IPS-15b (cell line): ENCODE data around the gene RBMX2.
"Not testable (repeated sequence)": the region's sequence is repeated elsewhere in the genome, so short reads cannot be mapped to it uniquely, and the experiment has no call there.

ENCODE experiments used
- H3K27me3 ChIP-seq: one replicate; pipeline ENCODE4 v1.6.1; 2013; ENCODE audit warnings: low read length; ENCODE audit not compliant: control insufficient read depth, insufficient read depth
- H3K36me3 ChIP-seq: one replicate; pipeline ENCODE4 v1.6.1; 2013; ENCODE audit warnings: low read length; ENCODE audit not compliant: control insufficient read depth, insufficient read depth
- H3K4me1 ChIP-seq: one replicate; pipeline ENCODE4 v1.6.1; 2013; ENCODE audit warnings: mild to moderate bottlenecking, low read length; ENCODE audit not compliant: control insufficient read depth, insufficient read depth
- H3K4me3 ChIP-seq: one replicate; pipeline ENCODE4 v1.5.1; 2013; ENCODE audit warnings: low read depth, low read length
- H3K9ac ChIP-seq: one replicate; pipeline ENCODE4 v1.6.1; 2013; ENCODE audit warnings: low read depth, mild to moderate bottlenecking, low read length
- H3K9me3 ChIP-seq: one replicate; pipeline ENCODE4 v1.6.1; 2013; ENCODE audit warnings: mild to moderate bottlenecking, low read length; ENCODE audit not compliant: control insufficient read depth, insufficient read depth

RBMX2 gene, protein sequence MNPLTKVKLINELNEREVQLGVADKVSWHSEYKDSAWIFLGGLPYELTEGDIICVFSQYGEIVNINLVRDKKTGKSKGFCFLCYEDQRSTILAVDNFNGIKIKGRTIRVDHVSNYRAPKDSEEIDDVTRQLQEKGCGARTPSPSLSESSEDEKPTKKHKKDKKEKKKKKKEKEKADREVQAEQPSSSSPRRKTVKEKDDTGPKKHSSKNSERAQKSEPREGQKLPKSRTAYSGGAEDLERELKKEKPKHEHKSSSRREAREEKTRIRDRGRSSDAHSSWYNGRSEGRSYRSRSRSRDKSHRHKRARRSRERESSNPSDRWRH

DNA sequence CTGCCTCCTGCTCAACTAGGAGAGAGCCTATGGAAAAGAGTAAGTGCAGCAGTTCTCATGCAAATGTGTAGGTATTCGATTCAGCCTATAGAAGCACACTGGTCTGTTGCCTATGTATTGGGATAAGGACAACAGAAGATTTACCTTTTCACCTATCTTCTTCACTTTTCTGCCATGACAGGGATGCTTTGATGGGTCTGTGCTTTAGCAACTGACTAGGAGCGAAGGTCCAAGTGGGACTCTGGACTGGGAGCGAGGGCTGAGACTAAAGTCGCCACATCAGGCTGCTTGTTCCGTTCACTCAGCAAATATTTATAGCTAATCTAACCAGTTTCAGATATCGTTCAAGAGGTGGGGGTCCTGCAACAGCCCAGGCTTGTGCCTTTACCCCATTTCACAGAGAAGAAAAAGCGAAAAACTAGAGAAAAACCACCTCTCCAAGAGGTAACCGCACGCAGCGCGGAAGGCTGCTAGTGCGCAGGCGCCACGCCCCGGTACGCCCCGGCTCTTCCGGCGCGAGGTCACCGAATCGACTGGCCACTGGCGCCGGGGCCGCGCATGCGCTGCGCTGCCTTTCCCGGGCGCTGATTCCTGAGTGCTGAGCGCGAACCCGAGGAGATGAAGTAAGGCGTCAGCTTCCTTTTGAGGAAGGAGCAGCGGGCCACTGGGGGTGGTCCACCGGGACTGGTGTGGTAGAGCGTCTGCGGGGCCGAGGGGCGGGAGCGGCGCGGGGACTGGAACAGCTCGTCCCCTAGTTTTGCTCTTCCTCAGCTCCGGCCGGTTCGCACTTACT lies at the start of gene RBMX2:
Gene RBMX2 (plus strand): TSS at position 573 of the 793 bp plus-strand sequence. CDS start 46 bp downstream, at position 619.
- Histone ChIP-seq H3K4me1 (no peaks in the 10 kb centered on the region), H3K4me3 (peak within 1 kb of the TSS; percentile 93), H3K9me3 (no peaks in the 10 kb centered on the region), H3K9ac (peak within 1 kb of the TSS; percentile 89), H3K27me3 (peaks cover 13% of the 10 kb centered on the region), H3K36me3 (peaks cover 11% of the 10 kb centered on the region)

DNA sequence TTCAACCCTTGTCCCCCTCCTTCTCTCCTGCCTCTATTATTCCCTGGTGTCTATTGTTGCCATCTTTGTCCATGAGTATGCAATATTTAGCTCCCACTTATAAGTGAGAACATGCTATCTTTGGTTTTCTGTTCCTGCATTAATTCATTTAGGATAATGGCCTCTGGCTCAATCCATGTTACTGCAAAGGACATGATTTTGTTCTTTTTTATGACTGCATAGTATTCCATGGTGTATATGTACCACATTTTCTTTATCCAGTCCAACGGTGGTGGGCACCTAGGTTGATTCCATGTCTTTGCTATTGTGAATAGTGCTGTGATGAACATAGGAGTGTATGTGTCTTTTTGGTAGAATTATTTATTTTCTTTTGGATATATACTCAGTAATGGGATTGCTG lies 49.7 kb upstream of the RBMX2 start:
- not testable (repeated sequence) for H3K9ac ChIP-seq, H3K4me3 ChIP-seq, H3K36me3 ChIP-seq, H3K9me3 ChIP-seq, H3K4me1 ChIP-seq, H3K27me3 ChIP-seq

DNA sequence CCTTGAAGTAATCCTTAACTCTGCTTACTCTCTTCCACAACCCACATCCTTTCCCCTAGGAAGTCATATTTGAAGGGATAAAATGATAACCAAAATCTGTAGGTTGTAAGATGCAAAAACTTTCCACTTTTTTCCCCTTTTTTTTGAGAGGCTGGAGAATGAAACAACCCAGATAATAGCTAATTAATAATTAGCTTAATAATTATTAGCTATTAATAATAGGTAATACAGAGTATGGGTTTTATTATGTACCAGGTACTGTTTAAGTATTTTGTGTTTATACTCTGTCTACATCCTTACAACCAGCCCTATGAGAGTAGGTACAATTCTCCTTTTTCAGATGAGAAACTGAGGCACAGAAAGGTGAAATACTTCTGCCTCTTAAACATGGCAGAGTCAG lies 25.7 kb upstream of the RBMX2 start:
- no peaks in the 10 kb centered on the region for H3K27me3 ChIP-seq

DNA sequence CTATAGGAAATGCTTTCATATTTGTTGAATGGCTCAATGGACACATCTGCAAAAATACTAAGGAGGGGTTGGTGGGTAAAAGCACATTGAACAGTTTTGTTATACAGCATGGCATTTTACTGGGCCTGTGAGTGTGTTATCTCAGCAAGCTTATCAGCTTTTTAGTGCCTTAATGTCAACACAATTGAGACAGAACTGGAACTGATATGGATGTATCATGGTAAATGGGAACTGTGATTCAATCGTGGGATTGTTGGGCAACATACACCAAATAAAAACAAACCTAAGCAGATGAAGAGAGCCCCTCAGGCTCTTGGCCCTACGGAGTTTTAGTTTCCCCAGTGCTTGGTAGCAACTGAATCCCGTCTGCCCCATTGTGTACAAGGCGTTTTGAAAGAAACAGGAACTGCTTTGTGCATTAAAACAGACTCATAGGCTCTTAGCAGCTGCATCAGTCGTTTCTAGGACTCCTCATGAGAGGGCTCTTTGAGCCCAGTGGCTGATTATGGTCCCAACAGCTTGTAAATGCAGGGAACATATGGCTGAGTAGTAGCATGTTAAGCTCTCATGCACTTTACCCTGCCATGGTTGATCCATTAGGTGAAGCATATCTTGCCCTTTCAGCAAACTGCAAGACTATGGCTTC lies 23.6 kb upstream of the RBMX2 start:
- Histone ChIP-seq H3K27me3 (no peaks in the 10 kb centered on the region), H3K9me3 (no peaks in the 10 kb centered on the region), H3K4me3 (no peak overlapping the region), H3K36me3 (no peaks in the 10 kb centered on the region), H3K9ac (no peak overlapping the region), H3K4me1 (no peaks in the 10 kb centered on the region)

More for the DNA sequence above, 25.7 kb upstream of the RBMX2 start:
- H3K36me3 ChIP-seq, result no peaks in the 10 kb centered on the region
- no peaks in the 10 kb centered on the region for H3K9me3 ChIP-seq
- no peak overlapping the region for H3K4me3 ChIP-seq
- no peak overlapping the region for H3K9ac ChIP-seq
- no peaks in the 10 kb centered on the region for H3K4me1 ChIP-seq

DNA sequence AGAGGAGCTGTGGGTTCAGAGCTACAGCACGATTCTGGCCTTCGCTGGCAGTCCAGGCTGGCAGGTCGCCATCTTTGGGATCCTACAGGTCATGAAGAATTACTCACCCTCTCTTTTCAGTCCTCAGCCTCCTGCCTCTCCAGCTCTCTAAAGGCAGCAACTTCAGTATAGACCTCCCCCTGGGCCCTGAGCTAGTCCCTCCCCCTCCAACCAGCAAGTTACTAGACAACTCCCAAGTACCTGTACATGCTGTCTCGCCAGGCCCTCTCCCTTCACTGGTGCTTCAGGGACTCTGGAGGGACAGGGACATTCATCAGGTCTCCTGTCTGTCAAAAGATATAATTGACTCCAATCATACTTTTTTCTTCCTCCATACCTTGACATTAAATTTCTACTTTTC lies 16.3 kb upstream of the RBMX2 start, which contains the start of gene GPR119:
Gene GPR119 (minus strand): TSS at position 155 of the 400 bp plus-strand sequence. CDS start 227 bp downstream, outside the sequence.
- no peaks in the 10 kb centered on the region for H3K9me3 ChIP-seq
- no peaks in the 10 kb centered on the region for H3K4me1 ChIP-seq
- no peak within 1 kb of the TSS for H3K9ac ChIP-seq

DNA sequence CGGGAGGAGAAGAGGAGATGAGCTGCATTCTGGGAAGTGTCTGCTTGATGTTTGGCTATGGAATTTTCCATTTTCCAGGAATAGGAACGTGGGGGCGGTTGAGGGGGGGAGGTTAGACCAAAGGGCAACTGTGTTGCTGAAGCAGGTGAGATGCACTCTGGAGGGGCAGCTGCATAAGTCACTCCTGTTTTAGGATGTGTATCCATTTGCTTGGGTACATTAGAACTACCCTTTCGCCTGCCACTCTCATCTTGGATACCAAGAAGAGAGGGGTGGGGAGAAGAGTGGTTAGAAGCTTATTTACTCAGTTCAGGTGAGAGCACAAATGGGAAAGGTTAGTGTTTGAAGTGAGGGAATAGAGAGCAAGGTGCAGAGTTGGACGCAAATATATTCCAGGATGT lies 15.4 kb upstream of the RBMX2 start:
- no peak overlapping the region for H3K4me3 ChIP-seq
- no peaks in the 10 kb centered on the region for H3K27me3 ChIP-seq
- H3K9ac ChIP-seq, result no peak overlapping the region
- no peaks in the 10 kb centered on the region for H3K9me3 ChIP-seq
- no peaks in the 10 kb centered on the region for H3K4me1 ChIP-seq
- no peaks in the 10 kb centered on the region for H3K36me3 ChIP-seq

More for the DNA sequence above, 16.3 kb upstream of the RBMX2 start, which contains the start of gene GPR119:
- no peaks in the 10 kb centered on the region for H3K27me3 ChIP-seq
- no peaks in the 10 kb centered on the region for H3K36me3 ChIP-seq
- H3K4me3 ChIP-seq, result no peak within 1 kb of the TSS

DNA sequence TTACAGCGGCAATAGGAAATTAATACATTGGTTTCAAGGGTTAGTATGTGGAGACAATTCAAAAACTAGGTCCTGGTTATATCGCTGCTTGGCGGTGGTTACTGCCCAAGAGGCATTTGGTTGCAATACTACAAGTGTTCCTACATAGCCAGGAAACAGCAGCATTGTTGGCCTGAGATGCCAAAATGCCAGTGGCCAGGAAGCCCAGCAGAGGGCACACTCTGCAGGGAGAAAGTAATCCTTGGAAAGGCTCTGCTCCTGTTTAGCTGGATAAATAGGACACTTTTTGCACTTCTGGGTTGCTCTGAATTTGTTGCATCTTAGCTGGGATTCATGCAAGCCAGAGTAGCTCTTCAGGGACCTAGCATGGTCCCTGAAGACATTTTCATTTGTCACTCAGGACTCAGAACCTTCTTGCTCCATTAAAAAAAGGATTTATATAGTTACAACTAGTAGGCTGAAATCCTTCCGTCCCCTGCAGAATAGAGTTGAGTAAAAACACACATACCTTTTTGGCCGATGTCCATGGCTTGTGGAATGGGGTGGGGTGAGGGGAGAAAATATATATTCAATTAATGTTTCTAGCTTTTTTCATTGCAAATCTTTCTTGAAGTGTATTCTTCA lies 8.2 kb upstream of the RBMX2 start:
- Histone ChIP-seq H3K36me3 (no peaks in the 10 kb centered on the region), H3K4me3 (no peak overlapping the region)

DNA sequence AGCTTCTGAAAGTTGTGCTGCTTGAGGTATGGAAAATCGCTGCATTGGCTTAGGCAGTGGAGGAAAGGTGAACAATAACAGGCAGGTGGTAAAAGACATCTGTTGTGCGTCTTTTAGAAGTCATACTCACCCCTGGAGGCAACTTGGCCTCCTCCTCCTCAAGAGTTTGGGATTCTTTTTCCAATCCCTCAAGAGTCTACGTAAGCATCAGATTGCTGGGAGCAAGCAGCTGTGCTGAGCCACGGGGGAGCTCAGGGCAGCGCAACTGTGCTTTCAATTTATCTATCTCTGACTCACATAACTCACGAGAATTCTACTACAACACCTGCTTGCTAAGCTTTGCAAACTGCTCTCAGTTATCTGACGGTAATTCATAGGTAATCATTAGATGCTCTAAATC lies 6.4 kb upstream of the RBMX2 start:
- Histone ChIP-seq H3K9ac (no peak overlapping the region), H3K4me1 (no peaks in the 10 kb centered on the region), H3K9me3 (no peaks in the 10 kb centered on the region), H3K36me3 (no peaks in the 10 kb centered on the region), H3K4me3 (no peak overlapping the region), H3K27me3 (peaks cover 14% of the 10 kb centered on the region)

More for the DNA sequence above, 8.2 kb upstream of the RBMX2 start:
- Histone ChIP-seq H3K9me3 (no peaks in the 10 kb centered on the region), H3K9ac (no peak overlapping the region), H3K4me1 (no peaks in the 10 kb centered on the region), H3K27me3 (peaks cover 3% of the 10 kb centered on the region)

DNA sequence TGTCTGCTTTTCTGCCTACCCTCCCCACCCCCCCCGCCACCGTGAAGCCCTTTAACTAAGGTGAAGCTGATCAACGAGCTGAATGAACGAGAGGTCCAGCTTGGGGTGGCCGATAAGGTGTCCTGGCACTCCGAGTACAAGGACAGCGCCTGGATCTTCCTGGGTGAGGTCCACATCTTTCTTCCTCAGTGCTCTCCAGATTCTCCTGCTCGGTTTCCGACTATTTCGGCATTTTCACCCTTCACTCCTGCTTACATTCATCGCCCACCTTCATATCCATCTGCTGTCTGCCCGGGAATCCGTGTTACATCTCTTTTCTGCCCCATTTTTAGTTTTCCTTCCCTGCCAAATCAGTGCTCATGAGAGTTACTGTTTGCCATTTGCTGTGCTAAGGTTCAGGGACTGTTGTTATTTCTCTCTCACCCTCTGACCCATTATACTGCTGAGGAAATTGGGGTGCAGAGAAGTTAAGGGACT lies 459 bp downstream of the RBMX2 start:
- H3K36me3 ChIP-seq, result peaks cover 11% of the 10 kb centered on the region
- peak overlapping the region; percentile 93 for H3K4me3 ChIP-seq
- peaks cover 11% of the 10 kb centered on the region for H3K27me3 ChIP-seq
- no peaks in the 10 kb centered on the region for H3K9me3 ChIP-seq
- no peaks in the 10 kb centered on the region for H3K4me1 ChIP-seq
- peak overlapping the region; percentile 89 for H3K9ac ChIP-seq

DNA sequence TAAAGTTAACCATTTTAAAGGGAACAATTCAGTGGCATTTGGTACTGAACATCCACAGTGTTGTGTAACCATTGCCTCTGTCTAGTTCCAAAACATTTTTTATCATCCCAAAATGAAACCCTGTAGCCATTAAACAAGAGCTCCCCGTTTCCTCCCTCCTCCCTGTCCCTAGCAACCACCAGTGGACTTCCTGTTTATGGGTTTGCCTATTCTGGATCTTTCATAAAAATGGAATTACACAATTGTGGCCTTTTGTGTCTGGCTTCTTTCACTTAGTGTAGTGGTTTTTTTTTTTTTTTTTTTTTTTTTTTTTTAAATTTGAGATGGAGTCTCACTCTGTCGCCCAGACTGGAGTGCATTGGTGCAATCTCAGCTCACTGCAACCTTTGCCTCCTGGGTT lies 11.6 kb downstream of the RBMX2 start:
- Histone ChIP-seq H3K27me3 (no peaks in the 10 kb centered on the region), H3K9ac (no peak overlapping the region), H3K36me3 (peaks cover 6% of the 10 kb centered on the region), H3K4me1 (no peaks in the 10 kb centered on the region), H3K4me3 (no peak overlapping the region), H3K9me3 (no peaks in the 10 kb centered on the region)

DNA sequence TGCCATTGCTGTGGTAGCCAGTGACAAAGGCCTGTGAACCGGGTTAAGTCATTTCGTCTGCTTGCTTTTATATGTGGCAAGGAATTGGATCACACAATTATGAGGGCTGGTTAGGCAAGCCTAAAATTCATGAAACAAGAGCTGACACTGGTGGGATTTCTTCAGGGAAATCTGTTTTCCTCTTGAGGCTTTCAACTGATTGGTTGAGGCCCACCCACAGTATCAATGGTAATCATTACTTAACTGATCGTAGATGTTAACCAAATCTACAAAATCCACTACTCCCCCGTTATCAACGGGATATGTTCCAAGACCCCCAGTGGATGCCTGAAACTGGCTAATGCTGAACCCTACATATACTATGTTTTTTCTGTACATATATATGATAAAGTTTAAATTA lies 13.0 kb downstream of the RBMX2 start:
- Histone ChIP-seq H3K4me1 (peaks cover 11% of the 10 kb centered on the region), H3K9ac (no peak overlapping the region), H3K27me3 (no peaks in the 10 kb centered on the region), H3K9me3 (no peaks in the 10 kb centered on the region), H3K4me3 (no peak overlapping the region), H3K36me3 (peaks cover 6% of the 10 kb centered on the region)
